ENCODE measurements around the gene RPA1.

- TF ChIP-seq CTCF (IDR thresholded peaks at IDR 0.05), result no peak
- no peak for TF ChIP-seq EP300 (IDR thresholded peaks at IDR 0.05)
Measured at GRCh38 chr17:1803280-1803679, 26.5 kb upstream of the RPA1 start.
